ENCODE data around the gene COMP. TPM values are rescaled to one million over a fixed set of nuclear protein-coding genes. Genes with fewer than 3 reads are reported as not detected.

Gene COMP
- total and polyA plus RNA-seq, 2 donors (not counting 1 experiment from before 2014, with no cell fraction given): not detected

DNA sequence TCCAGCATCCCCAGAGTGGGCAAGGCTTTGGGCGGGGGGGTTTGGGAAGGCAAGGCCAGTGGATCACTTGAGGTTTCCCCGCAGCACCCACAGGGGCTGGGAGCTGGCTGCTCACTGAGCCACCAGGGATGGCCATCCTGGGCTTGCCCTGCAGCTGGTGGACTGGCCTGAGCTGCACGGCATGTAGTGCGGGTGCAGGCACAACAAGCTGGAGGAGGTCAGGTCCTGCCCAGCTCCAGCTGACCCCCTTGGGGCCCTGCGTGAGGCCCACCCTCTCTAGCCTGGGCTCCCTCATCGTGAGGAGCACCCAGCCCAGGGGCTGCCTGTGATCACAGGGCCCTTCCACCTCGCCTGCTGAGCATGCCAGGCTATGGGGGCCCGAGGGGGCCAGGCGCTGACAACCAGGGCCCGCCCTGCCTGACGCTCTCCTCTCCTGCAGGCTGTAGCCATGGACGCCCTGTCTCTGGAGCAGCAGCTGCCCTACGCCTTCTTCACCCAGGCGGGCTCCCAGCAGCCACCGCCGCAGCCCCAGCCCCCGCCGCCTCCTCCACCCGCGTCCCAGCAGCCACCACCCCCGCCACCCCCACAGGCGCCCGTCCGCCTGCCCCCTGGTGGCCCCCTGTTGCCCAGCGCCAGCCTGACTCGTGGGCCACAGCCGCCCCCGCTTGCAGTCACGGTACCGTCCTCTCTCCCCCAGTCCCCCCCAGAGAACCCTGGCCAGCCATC, 22.9 kb downstream of the COMP start:
- Mint-ChIP-seq H3K27me3 (no peaks in the 10 kb centered on the region), H3K4me3 (no peak overlapping the region), H3K9me3 (ENCODE audit: insufficient read depth) (no peaks in the 10 kb centered on the region), H3K27ac (no peak overlapping the region), H3K4me1 (no peaks in the 10 kb centered on the region)
- WGBS (ENCODE audit: insufficient coverage): 94% methylated on average over 21 of the region's 30 CpGs
- no peaks in the 10 kb centered on the region for H4K20me1 ChIP-seq (ENCODE audit: control insufficient read depth, insufficient read depth, low read length, poor library complexity, severe bottlenecking)
- no peaks in the 10 kb centered on the region for H3K79me2 ChIP-seq (ENCODE audit: control insufficient read depth, insufficient read depth, low read length)
- no peak for TF ChIP-seq CTCF (IDR thresholded peaks at IDR 0.05)
- no peak overlapping the region for H3K9ac ChIP-seq (ENCODE audit: low read length)
- H3K4me3 ChIP-seq (ENCODE audit: control extremely low read depth in 1 of 5, extremely low read depth in 1 of 5, insufficient read depth in 1 of 5, low read depth in 2 of 5, low read length in 4 of 5): no peak overlapping the region
- H3K27me3 ChIP-seq (replicated peaks in 1 of 4; ENCODE audit: control extremely low read depth in 1 of 4, control insufficient read depth in 3 of 4, insufficient read depth in 4 of 4, low read length in 3 of 4): no peaks in the 10 kb centered on the region
- H3K27ac ChIP-seq (ENCODE audit: low read length in 2 of 2): no peak overlapping the region
- intact Hi-C loops (cut with micrococcal nuclease): no loop called here
- no peak overlapping the region for H2AFZ ChIP-seq (ENCODE audit: insufficient read depth, low read depth, low read length, poor library complexity, severe bottlenecking)
- ChIA-PET CTCF (interaction anchor here (0.8 kb wide), 1 partner anchor 179 kb away, joined by 3 read pairs; no protein-coding TSS in a partner anchor), POLR2A (interaction anchor here (0.6 kb wide), 1 partner anchor 139 kb away, joined by 5 read pairs; no protein-coding TSS in a partner anchor)
- H3K4me2 ChIP-seq (replicated peaks; ENCODE audit: low read depth, low read length, poor library complexity, severe bottlenecking): no peak overlapping the region
- no peaks in the 10 kb centered on the region for H3K9me3 ChIP-seq (ENCODE audit: control extremely low read depth in 1 of 3, control insufficient read depth in 2 of 3, insufficient read depth in 1 of 3, low read length in 2 of 3)
- H3K36me3 ChIP-seq (replicated peaks in 1 of 2; ENCODE audit: control extremely low read depth in 1 of 2, control insufficient read depth in 1 of 2, extremely low read depth in 1 of 2, insufficient read depth in 2 of 2, low read length in 1 of 2): peaks cover 0 to 11% of the 10 kb centered on the region in 2 experiments
- DNase-seq (no peak), ATAC-seq (ENCODE audit: low read depth) (no peak)
- peaks cover 0 to 9% of the 10 kb centered on the region in 2 donors for H3K4me1 ChIP-seq (ENCODE audit: control insufficient read depth in 2 of 2, insufficient read depth in 2 of 2, low read length in 2 of 2)

GRCh38 chr19:18765224-18765623, 25.9 kb downstream of the COMP start:
- H3K27me3 Mint-ChIP-seq: no peaks in the 10 kb centered on the region
- intact Hi-C loops (cut with micrococcal nuclease): no loop called here
- Histone ChIP-seq H3K9ac (ENCODE audit: low read length) (no peak overlapping the region), H2AFZ (ENCODE audit: insufficient read depth, low read depth, low read length, poor library complexity, severe bottlenecking) (no peak overlapping the region), H3K4me3 (ENCODE audit: control extremely low read depth in 1 of 5, extremely low read depth in 1 of 5, insufficient read depth in 1 of 5, low read depth in 2 of 5, low read length in 4 of 5) (no peak overlapping the region), H4K20me1 (ENCODE audit: control insufficient read depth, insufficient read depth, low read length, poor library complexity, severe bottlenecking) (no peaks in the 10 kb centered on the region), H3K27me3 (replicated peaks in 1 of 4; ENCODE audit: control extremely low read depth in 1 of 4, control insufficient read depth in 3 of 4, insufficient read depth in 4 of 4, low read length in 3 of 4) (no peaks in the 10 kb centered on the region), H3K27ac (ENCODE audit: low read length in 2 of 2) (no peak overlapping the region), H3K4me1 (ENCODE audit: control insufficient read depth in 2 of 2, insufficient read depth in 2 of 2, low read length in 2 of 2) (peaks cover 0 to 9% of the 10 kb centered on the region in 2 donors), H3K4me2 (replicated peaks; ENCODE audit: low read depth, low read length, poor library complexity, severe bottlenecking) (no peak overlapping the region), H3K79me2 (ENCODE audit: control insufficient read depth, insufficient read depth, low read length) (no peaks in the 10 kb centered on the region), H3K9me3 (ENCODE audit: control extremely low read depth in 1 of 3, control insufficient read depth in 2 of 3, insufficient read depth in 1 of 3, low read length in 2 of 3) (no peaks in the 10 kb centered on the region), H3K36me3 (replicated peaks in 1 of 2; ENCODE audit: control extremely low read depth in 1 of 2, control insufficient read depth in 1 of 2, extremely low read depth in 1 of 2, insufficient read depth in 2 of 2, low read length in 1 of 2) (peaks cover 0 to 8% of the 10 kb centered on the region in 2 experiments)
- no peaks in the 10 kb centered on the region for H3K4me1 Mint-ChIP-seq
- TF ChIP-seq CTCF (IDR thresholded peaks at IDR 0.05) (no peak), EZH2 (IDR thresholded peaks at IDR 0.05; ENCODE audit: borderline replicate concordance, insufficient read depth, low read depth, low read length, poor library complexity, severe bottlenecking) (no peak)
- 79% methylated on average over 2 of the region's 8 CpGs for WGBS (ENCODE audit: insufficient coverage)
- no peak for ATAC-seq (ENCODE audit: low read depth)
- H3K4me3 Mint-ChIP-seq: no peak overlapping the region
- no peak overlapping the region for H3K27ac Mint-ChIP-seq
- no peak for DNase-seq
- no peaks in the 10 kb centered on the region for H3K9me3 Mint-ChIP-seq (ENCODE audit: insufficient read depth)
- ChIA-PET POLR2A (interaction anchor here (0.7 kb wide), 1 partner anchor 65 kb away, joined by 3 read pairs; no protein-coding TSS in a partner anchor), CTCF (no interaction called here)

Data from B cell (primary cell).